ENCODE data around the gene MAPT. TPM values are rescaled to one million over a fixed set of nuclear protein-coding genes. Genes with fewer than 3 reads are reported as not detected.

The MAPT gene
- total and polyA plus RNA-seq, 2 of the 13 experiments (the other 11 are each of a cell fraction or from before 2014, with no cell fraction given): 2.1 to 2.8 TPM

DNA sequence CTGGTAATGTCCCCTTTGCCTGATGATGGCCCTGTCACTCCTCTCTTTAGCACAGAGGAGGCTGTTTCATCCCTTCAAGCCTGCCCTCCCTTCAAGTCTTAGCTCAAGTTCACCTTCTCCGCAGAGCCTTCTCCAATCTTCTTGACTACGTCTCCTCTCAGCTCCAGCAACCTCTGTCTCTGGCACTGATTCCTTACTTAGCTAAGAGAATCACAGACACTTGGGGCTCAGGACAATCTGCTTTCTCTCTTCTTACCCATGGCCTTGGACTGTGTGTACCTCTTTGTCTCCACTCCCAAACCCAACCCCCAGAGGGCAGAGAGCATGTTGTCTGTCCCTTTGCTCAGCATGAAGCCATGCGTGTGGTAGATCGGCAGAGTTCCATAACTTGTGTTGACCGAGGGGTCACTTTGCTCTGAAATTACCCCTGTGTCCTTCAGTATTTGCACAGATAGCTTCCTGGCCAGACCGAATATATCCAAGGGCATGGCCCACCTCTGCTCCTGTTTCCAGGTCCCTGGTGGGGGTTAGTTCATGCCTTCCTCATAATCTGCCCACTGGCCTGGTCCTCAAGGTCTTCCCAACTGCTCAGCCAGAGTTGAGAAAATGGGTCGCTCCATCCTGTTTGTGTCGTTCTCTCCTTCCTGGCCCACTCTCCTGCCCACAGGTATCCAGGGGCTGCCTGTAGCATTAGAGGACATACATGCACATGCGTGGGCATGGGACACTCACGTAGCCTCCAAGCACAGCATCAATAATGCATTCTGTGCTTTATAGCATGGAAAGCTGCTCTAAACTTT, 41.6 kb downstream of the MAPT start (continued):
- TF ChIP-seq REL (CRISPR knock-in tag; conservative IDR thresholded peaks at IDR 0.05): 0 out of 2 replicates have a peak, but pooled peaks have one; percentile 37
- TF ChIP-seq, protein P1, sequence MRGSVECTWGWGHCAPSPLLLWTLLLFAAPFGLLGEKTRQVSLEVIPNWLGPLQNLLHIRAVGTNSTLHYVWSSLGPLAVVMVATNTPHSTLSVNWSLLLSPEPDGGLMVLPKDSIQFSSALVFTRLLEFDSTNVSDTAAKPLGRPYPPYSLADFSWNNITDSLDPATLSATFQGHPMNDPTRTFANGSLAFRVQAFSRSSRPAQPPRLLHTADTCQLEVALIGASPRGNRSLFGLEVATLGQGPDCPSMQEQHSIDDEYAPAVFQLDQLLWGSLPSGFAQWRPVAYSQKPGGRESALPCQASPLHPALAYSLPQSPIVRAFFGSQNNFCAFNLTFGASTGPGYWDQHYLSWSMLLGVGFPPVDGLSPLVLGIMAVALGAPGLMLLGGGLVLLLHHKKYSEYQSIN (CRISPR knock-in tag; IDR thresholded peaks at IDR 0.05; ENCODE audit: borderline replicate concordance): no peak
- peak; percentile 67; the same call in 1 of the 2 replicates for TF ChIP-seq ZBTB7A (CRISPR knock-in tag; IDR thresholded peaks at IDR 0.05)
- TF ChIP-seq, protein P2, sequence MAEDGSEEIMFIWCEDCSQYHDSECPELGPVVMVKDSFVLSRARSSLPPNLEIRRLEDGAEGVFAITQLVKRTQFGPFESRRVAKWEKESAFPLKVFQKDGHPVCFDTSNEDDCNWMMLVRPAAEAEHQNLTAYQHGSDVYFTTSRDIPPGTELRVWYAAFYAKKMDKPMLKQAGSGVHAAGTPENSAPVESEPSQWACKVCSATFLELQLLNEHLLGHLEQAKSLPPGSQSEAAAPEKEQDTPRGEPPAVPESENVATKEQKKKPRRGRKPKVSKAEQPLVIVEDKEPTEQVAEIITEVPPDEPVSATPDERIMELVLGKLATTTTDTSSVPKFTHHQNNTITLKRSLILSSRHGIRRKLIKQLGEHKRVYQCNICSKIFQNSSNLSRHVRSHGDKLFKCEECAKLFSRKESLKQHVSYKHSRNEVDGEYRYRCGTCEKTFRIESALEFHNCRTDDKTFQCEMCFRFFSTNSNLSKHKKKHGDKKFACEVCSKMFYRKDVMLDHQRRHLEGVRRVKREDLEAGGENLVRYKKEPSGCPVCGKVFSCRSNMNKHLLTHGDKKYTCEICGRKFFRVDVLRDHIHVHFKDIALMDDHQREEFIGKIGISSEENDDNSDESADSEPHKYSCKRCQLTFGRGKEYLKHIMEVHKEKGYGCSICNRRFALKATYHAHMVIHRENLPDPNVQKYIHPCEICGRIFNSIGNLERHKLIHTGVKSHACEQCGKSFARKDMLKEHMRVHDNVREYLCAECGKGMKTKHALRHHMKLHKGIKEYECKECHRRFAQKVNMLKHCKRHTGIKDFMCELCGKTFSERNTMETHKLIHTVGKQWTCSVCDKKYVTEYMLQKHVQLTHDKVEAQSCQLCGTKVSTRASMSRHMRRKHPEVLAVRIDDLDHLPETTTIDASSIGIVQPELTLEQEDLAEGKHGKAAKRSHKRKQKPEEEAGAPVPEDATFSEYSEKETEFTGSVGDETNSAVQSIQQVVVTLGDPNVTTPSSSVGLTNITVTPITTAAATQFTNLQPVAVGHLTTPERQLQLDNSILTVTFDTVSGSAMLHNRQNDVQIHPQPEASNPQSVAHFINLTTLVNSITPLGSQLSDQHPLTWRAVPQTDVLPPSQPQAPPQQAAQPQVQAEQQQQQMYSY (CRISPR knock-in tag; IDR thresholded peaks at IDR 0.05): no peak
- TF ChIP-seq, protein P3, sequence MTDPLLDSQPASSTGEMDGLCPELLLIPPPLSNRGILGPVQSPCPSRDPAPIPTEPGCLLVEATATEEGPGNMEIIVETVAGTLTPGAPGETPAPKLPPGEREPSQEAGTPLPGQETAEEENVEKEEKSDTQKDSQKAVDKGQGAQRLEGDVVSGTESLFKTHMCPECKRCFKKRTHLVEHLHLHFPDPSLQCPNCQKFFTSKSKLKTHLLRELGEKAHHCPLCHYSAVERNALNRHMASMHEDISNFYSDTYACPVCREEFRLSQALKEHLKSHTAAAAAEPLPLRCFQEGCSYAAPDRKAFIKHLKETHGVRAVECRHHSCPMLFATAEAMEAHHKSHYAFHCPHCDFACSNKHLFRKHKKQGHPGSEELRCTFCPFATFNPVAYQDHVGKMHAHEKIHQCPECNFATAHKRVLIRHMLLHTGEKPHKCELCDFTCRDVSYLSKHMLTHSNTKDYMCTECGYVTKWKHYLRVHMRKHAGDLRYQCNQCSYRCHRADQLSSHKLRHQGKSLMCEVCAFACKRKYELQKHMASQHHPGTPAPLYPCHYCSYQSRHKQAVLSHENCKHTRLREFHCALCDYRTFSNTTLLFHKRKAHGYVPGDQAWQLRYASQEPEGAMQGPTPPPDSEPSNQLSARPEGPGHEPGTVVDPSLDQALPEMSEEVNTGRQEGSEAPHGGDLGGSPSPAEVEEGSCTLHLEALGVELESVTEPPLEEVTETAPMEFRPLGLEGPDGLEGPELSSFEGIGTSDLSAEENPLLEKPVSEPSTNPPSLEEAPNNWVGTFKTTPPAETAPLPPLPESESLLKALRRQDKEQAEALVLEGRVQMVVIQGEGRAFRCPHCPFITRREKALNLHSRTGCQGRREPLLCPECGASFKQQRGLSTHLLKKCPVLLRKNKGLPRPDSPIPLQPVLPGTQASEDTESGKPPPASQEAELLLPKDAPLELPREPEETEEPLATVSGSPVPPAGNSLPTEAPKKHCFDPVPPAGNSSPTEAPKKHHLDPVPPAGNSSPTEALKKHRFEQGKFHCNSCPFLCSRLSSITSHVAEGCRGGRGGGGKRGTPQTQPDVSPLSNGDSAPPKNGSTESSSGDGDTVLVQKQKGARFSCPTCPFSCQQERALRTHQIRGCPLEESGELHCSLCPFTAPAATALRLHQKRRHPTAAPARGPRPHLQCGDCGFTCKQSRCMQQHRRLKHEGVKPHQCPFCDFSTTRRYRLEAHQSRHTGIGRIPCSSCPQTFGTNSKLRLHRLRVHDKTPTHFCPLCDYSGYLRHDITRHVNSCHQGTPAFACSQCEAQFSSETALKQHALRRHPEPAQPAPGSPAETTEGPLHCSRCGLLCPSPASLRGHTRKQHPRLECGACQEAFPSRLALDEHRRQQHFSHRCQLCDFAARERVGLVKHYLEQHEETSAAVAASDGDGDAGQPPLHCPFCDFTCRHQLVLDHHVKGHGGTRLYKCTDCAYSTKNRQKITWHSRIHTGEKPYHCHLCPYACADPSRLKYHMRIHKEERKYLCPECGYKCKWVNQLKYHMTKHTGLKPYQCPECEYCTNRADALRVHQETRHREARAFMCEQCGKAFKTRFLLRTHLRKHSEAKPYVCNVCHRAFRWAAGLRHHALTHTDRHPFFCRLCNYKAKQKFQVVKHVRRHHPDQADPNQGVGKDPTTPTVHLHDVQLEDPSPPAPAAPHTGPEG (CRISPR knock-in tag; IDR thresholded peaks at IDR 0.05): no peak
- peak; percentile 95 for TF ChIP-seq YEATS4 (CRISPR knock-in tag; IDR thresholded peaks at IDR 0.05; ENCODE audit: borderline replicate concordance)
- TF ChIP-seq, protein P4, sequence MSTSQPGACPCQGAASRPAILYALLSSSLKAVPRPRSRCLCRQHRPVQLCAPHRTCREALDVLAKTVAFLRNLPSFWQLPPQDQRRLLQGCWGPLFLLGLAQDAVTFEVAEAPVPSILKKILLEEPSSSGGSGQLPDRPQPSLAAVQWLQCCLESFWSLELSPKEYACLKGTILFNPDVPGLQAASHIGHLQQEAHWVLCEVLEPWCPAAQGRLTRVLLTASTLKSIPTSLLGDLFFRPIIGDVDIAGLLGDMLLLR (CRISPR knock-in tag; IDR thresholded peaks at IDR 0.05): 0 out of 2 replicates have a peak, but pooled peaks have one; percentile 63
- TF ChIP-seq, protein P5, sequence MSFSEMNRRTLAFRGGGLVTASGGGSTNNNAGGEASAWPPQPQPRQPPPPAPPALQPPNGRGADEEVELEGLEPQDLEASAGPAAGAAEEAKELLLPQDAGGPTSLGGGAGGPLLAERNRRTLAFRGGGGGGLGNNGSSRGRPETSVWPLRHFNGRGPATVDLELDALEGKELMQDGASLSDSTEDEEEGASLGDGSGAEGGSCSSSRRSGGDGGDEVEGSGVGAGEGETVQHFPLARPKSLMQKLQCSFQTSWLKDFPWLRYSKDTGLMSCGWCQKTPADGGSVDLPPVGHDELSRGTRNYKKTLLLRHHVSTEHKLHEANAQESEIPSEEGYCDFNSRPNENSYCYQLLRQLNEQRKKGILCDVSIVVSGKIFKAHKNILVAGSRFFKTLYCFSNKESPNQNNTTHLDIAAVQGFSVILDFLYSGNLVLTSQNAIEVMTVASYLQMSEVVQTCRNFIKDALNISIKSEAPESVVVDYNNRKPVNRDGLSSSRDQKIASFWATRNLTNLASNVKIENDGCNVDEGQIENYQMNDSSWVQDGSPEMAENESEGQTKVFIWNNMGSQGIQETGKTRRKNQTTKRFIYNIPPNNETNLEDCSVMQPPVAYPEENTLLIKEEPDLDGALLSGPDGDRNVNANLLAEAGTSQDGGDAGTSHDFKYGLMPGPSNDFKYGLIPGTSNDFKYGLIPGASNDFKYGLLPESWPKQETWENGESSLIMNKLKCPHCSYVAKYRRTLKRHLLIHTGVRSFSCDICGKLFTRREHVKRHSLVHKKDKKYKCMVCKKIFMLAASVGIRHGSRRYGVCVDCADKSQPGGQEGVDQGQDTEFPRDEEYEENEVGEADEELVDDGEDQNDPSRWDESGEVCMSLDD (CRISPR knock-in tag; IDR thresholded peaks at IDR 0.05; ENCODE audit: borderline replicate concordance): peak; percentile 98
- TF ChIP-seq ZNF670 (CRISPR knock-in tag; IDR thresholded peaks at IDR 0.05; ENCODE audit: borderline replicate concordance): peak; percentile 77
- no peak for TF ChIP-seq RORA (CRISPR knock-in tag; IDR thresholded peaks at IDR 0.05)
- peak; percentile 73; the same call in 1 of the 2 replicates for TF ChIP-seq TBX2 (CRISPR knock-in tag; IDR thresholded peaks at IDR 0.05; ENCODE audit: borderline replicate concordance)
- TF ChIP-seq SOX13 (IDR thresholded peaks at IDR 0.05): peak; percentile 83
- peak in 1 of 2 experiments; percentile 99; a peak in 2 of 4 replicates for TF ChIP-seq SOX13 (CRISPR knock-in tag; conservative IDR thresholded peaks at IDR 0.05 in 1 of 2, IDR thresholded peaks at IDR 0.05 in 1 of 2)

Data from HepG2 (cell line).